ENCODE data around the gene GOLM1. TPM values are rescaled to one million over a fixed set of nuclear protein-coding genes. Genes with fewer than 3 reads are reported as not detected.

GOLM1 gene
- total and polyA plus RNA-seq, 4 donors, result 7.9 to 28.5 (median 13.2) TPM

DNA sequence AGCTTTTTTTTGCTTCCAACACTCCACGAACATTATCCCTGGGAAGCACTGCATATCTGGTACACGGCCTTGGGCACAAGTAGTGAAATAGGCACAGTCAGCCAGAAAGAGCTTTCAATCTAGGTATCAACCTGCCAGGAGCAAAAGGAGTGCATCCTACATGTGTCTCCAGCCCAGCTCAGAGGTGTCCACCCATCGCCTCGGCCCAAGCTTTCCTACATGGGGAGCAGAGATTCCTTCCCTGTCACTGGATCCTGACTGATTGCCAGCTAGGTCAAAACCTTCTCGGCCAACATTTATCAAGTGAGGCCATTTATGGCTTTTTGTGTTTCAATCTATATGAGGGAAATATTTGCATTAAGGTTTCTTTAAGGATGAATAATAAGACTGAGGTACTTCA is 55.8 kb downstream of the GOLM1 start (continued):
- TF ChIP-seq ATF3 (IDR thresholded peaks at IDR 0.05) (no peak), HNF4G (IDR thresholded peaks at IDR 0.05) (no peak), HNF4A (conservative IDR thresholded peaks at IDR 0.05) (no peak), SP1 (IDR thresholded peaks at IDR 0.05) (no peak), NR2F2 (IDR thresholded peaks at IDR 0.05) (no peak), JUND (IDR thresholded peaks at IDR 0.05) (no peak)

DNA sequence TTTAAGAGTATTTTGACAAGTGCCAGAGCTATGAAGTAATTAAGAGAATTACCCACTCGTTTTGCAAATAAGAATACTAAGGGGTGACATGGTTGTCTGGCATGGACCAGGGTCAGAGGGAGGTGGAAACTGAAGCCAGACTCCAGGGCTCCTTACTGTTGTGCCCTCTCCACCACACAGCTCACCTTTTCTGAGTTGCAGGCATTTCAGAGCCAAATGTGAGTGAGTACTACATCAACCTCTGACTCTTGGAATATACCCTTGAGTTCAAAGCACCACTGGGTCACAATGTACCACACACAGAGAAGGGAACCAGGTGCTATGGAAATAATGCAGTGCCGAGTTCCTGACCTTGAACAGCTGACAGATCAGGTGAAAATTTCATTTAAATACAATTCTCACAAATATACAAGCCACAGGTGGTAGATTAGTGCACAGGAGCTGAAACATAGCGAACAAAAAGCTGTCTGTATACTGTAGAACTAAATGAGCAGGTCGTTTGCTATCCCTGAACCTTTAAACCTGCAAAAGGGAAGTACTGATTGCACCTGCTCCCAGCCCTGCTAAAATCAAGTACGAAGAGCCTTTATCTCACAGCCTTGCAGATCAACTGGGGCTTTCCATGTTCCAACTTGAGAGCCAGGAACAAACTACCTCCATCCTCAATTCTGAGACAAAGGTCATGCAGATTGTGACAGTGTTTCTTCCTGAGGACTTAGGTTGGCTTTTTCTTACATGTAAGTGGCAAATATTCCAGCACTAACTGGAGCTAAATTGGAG is 57.0 kb downstream of the GOLM1 start:
- no peaks in the 10 kb centered on the region for H3K27me3 ChIP-seq (ENCODE audit: control insufficient read depth in 4 of 4, insufficient read depth in 4 of 4, low read length in 3 of 4)
- no peaks in the 10 kb centered on the region for H3K9me3 ChIP-seq (ENCODE audit: control insufficient read depth in 4 of 4, low read length in 3 of 4)
- no peak overlapping the region for H3K9ac ChIP-seq (ENCODE audit: low read depth in 1 of 2, low read length in 2 of 2)
- 67% methylated on average over 5 of the region's 5 CpGs for whole genome bisulfite sequencing
- no peaks in the 10 kb centered on the region for H3K36me3 ChIP-seq (ENCODE audit: control insufficient read depth in 4 of 4, insufficient read depth in 3 of 4, low read depth in 1 of 4, low read length in 3 of 4)
- TF ChIP-seq RAD21 (IDR thresholded peaks at IDR 0.05) (no peak), NR2F2 (IDR thresholded peaks at IDR 0.05) (no peak), YY1 (IDR thresholded peaks at IDR 0.05) (no peak), CTCF (IDR thresholded peaks at IDR 0.05; ENCODE audit: low read depth, low read length, missing input control) (no peak), REST (IDR thresholded peaks at IDR 0.05) (no peak), FOXA1 (IDR thresholded peaks at IDR 0.05) (no peak), JUND (IDR thresholded peaks at IDR 0.05) (no peak), FOXA2 (IDR thresholded peaks at IDR 0.05) (no peak), TAF1 (conservative IDR thresholded peaks at IDR 0.05) (no peak), HNF4G (IDR thresholded peaks at IDR 0.05) (no peak), ZBTB33 (IDR thresholded peaks at IDR 0.05) (no peak), ATF3 (IDR thresholded peaks at IDR 0.05) (no peak), EGR1 (IDR thresholded peaks at IDR 0.05; ENCODE audit: low read depth in 2 of 2) (no peak), GABPA (IDR thresholded peaks at IDR 0.05 in 1 of 2, conservative IDR thresholded peaks at IDR 0.05 in 1 of 2) (no peak), MAX (IDR thresholded peaks at IDR 0.05) (no peak)
- H3K4me3 ChIP-seq (ENCODE audit: low read depth in 1 of 3, low read length in 3 of 3), result no peak overlapping the region
- no peaks in the 10 kb centered on the region for H3K4me1 ChIP-seq (ENCODE audit: control insufficient read depth in 4 of 4, insufficient read depth in 4 of 4, low read length in 3 of 4)
- no peak for DNase-seq (ENCODE audit: low spot score)
- no peak overlapping the region for H3K27ac ChIP-seq (ENCODE audit: low read depth in 1 of 2, low read length in 2 of 2)
